Small intestine (tissue), 7 donors: ENCODE measurements around the gene CCM2. TPM values are rescaled to one million over a fixed set of nuclear protein-coding genes. Genes with fewer than 3 reads are reported as not detected.
A peak's percentile ranks its signal among the peaks of the same experiment; 100 is the strongest.

Experiments used
- DNase-seq, 2 donors: peaks; one replicate each; pipeline versions ENCODE4 v3.0.0 to v3.0.0-alpha.2; 2013
- FAIRE-seq: peaks from 2 replicates; lab custom pipeline; 2012; peaks lifted over from hg19 to GRCh38; lab: Jason Lieb, UNC
- H3K27ac ChIP-seq, 3 donors: one replicate each; pipeline ENCODE4 v1.5.1; 2013; ENCODE audit warnings: low read length in 2 of 3, mild to moderate bottlenecking in 2 of 3, control low read depth in 1 of 3, inconsistent platforms in 1 of 3, low read depth in 1 of 3, moderate library complexity in 1 of 3
- H3K27me3 ChIP-seq, 3 donors: one replicate each; pipeline ENCODE4 v1.6.1; 2013; ENCODE audit warnings: low read length in 3 of 3, inconsistent platforms in 1 of 3; ENCODE audit not compliant: control insufficient read depth in 3 of 3, insufficient read depth in 3 of 3
- H3K36me3 ChIP-seq, 3 donors: one replicate each; pipeline ENCODE4 v1.6.1; 2013; ENCODE audit warnings: low read length in 3 of 3, inconsistent platforms in 1 of 3, low read depth in 1 of 3, mild to moderate bottlenecking in 1 of 3, moderate library complexity in 1 of 3; ENCODE audit not compliant: control insufficient read depth in 3 of 3, insufficient read depth in 2 of 3
- H3K4me1 ChIP-seq, 3 donors: one replicate each; pipeline ENCODE4 v1.6.1; 2013; ENCODE audit warnings: low read length in 2 of 3, inconsistent platforms in 1 of 3, low read depth in 1 of 3, mild to moderate bottlenecking in 1 of 3, moderate library complexity in 1 of 3; ENCODE audit not compliant: control insufficient read depth in 3 of 3, insufficient read depth in 2 of 3
- H3K4me3 ChIP-seq, 3 donors: one replicate each; pipeline ENCODE4 v1.5.1; 2013; ENCODE audit warnings: low read length in 3 of 3, control low read depth in 1 of 3, inconsistent platforms in 1 of 3, low read depth in 1 of 3, mild to moderate bottlenecking in 1 of 3, moderate library complexity in 1 of 3
- H3K9me3 ChIP-seq, 2 donors: one replicate each; pipeline ENCODE4 v1.6.1; 2013; ENCODE audit warnings: low read depth in 1 of 2, low read length in 1 of 2; ENCODE audit not compliant: control insufficient read depth in 2 of 2, insufficient read depth in 1 of 2
- WGBS, 3 donors: extraction: QIAGEN DNeasy Blood & Tissue Kit; methylation state at CpG; one replicate each; pipeline ENCODE4 v1.1.7; 2013; 5-methylcytosine and 5-hydroxymethylcytosine counted together
- polyA plus RNA-seq, 4 donors: library from polyadenylated mRNA; stranded (reverse) in 3 of 4; unstranded in 1 of 4; fragments of 200-250 nt in 3 of 4; fragments of 120-200 nt in 1 of 4; gene quantifications; one replicate each; pipeline versions ENCODE4 v1.2.1 to v1.2.3, GENCODE V29; 2013
- donor health status: healthy with polysubstance abuse.
- donor health status: control.
- donor health status: control.
- donor health status: Bipolar disorder and iron deficiency.
- donor health status: healthy.

Gene CCM2
- polyA plus RNA-seq, 4 donors: 17.8 to 32.3 (median 24.7) TPM

DNA sequence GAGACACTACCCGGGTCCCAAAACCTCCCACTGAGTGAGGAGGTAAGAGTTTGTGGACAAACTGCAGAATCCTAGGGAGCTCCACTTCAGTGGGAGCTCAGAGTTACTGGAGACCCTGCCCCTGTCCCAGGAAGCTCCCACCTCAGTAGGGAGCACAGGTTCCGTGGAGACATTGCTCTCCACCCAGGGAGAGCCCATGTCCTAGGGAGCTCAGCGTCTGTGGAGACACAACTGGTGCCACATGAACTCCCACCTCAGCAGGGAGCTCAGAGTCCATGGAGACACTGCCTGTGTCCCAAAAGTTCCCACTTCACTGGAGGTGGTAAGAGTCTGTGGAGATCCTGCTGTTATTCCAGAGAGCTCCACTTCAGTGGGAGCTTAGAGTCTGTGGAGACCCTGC is 27.4 kb upstream of the CCM2 start:
- FAIRE-seq (no peak), DNase-seq (no peak)
- Histone ChIP-seq H3K27me3 (no peaks in the 10 kb centered on the region), H3K4me3 (no peak overlapping the region), H3K36me3 (peaks cover 0 to 26% (median 0%) of the 10 kb centered on the region in 3 donors), H3K27ac (no peak overlapping the region), H3K4me1 (peaks cover 0 to 9% (median 0%) of the 10 kb centered on the region in 3 donors), H3K9me3 (no peaks in the 10 kb centered on the region)
- WGBS, 3 donors: 86 to 95% (median 88%) methylated on average over 3 of the region's 3 CpGs

DNA sequence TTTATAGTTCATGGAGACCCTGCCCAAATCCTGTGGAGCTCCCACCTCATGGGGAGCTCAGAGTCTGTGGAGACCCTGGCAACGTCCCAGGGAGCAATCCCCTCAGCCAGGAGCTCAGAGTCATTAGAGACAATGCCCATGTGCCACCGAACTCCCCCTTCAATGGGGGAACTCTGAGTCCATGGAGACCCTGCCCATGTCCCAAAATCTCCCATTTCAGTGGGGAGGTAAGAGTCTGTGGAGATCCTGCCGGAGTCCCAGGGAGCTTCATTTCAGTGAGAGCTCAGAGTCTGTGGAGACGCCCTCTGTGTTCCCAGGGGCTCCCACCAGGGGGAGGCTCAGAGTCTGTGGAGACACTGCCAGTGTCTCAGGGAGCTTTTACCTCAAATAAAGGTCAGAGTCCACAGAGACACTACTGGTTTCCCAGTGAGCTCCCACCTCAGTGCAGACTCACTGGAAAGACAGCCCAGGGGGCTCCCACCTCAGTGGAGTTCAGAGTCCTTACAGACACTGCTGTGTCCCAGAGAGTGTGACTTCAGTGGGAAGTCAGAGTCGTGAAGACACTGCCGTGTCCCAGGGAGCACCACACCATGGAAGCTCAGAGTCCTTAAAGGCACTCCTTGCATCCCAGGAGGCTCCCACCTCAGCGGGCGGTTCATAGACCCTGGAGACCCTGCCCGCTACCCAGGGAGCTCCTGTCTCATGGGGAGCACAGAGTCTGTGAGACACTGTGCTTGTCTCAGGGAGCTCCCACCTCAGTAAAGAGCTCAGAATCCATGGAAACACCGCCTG is 26.2 kb upstream of the CCM2 start:
- WGBS, 3 donors: 60 to 77% (median 66%) methylated on average over 10 of the region's 10 CpGs
- H3K27me3 ChIP-seq: no peaks in the 10 kb centered on the region
- H3K27ac ChIP-seq: no peak overlapping the region
- DNase-seq (peak; percentile 77 to 84), FAIRE-seq (no peak)
- no peak overlapping the region for H3K4me3 ChIP-seq
- H3K9me3 ChIP-seq: no peaks in the 10 kb centered on the region
- H3K36me3 ChIP-seq: peaks cover 0 to 38% (median 0%) of the 10 kb centered on the region in 3 donors
- H3K4me1 ChIP-seq: peaks cover 0 to 9% (median 0%) of the 10 kb centered on the region in 3 donors

DNA sequence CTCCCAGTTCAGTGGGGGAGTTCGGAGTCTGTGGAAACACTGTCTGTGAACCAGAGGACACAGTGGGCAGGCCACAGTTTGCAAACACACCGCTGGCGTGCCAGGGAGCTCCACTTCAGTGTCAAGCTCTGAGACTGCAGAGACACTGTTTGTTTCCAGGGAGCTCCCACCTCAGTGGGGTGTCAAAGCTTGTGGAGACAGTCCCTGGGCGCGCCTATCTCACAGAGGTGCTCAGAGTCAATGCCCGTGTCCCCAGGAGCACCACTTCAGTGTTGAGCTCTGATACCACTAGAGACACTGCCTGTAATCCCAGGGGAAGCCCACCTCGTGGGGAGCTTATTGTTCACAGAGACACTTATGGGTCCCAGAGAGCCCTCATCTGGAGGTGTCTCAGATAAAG is 25.5 kb upstream of the CCM2 start:
- FAIRE-seq: no peak

DNA sequence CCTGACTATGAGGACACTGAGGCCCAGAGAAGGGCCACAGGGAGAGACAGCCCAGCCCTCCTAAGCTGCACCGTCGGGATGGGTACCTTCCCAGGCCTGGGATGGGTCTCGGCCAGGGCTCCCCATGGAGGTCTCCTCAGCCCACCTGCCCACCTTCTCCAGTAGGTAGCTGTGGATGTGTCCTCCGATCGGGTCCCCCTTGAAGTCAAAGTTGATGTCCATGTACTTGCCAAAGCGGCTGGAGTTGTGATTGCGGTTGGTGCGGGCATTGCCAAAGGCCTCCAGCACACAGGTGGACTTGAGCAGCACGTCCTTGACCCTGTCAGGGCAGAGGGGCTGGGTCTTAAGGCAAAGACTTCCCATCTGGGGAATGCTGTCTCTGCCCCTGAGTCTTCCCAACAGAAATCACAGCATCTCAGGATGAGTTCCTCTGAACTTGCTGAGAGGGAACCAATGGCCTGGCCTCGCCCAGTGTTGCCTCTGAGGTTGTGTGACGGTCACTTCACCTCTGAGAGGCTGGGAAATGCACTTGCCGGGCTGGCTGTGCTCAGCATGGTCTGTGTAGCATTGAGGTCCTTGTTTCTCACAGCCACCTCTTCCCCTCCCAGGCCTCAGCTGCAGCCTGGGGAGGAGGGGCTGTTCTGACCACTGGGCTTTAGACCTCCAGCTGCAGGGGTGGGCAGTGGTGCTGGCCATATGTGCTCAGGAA is 24.5 kb upstream of the CCM2 start:
- H3K4me3 ChIP-seq: no peak overlapping the region
- DNase-seq: no peak
- H3K4me1 ChIP-seq: peaks cover 0 to 9% (median 0%) of the 10 kb centered on the region in 3 donors
- peaks cover 0 to 51% (median 0%) of the 10 kb centered on the region in 3 donors for H3K36me3 ChIP-seq
- FAIRE-seq: no peak
- H3K9me3 ChIP-seq: no peaks in the 10 kb centered on the region
- H3K27me3 ChIP-seq: no peaks in the 10 kb centered on the region
- WGBS, 3 donors: 95 to 97% (median 95%) methylated on average over 12 of the region's 12 CpGs
- no peak overlapping the region for H3K27ac ChIP-seq

More for the DNA sequence above, 25.5 kb upstream of the CCM2 start:
- H3K36me3 ChIP-seq: peaks cover 0 to 45% (median 0%) of the 10 kb centered on the region in 3 donors
- H3K27ac ChIP-seq: no peak overlapping the region
- DNase-seq: no peak
- WGBS, 3 donors: 84 to 86% (median 86%) methylated on average over 7 of the region's 7 CpGs
- no peaks in the 10 kb centered on the region for H3K27me3 ChIP-seq
- H3K9me3 ChIP-seq: no peaks in the 10 kb centered on the region
- H3K4me1 ChIP-seq: peaks cover 0 to 9% (median 0%) of the 10 kb centered on the region in 3 donors
- no peak overlapping the region for H3K4me3 ChIP-seq

- Histone ChIP-seq H3K27ac (no peak overlapping the region), H3K4me1 (peaks cover 0 to 9% (median 0%) of the 10 kb centered on the region in 3 donors), H3K36me3 (peaks cover 0 to 57% (median 0%) of the 10 kb centered on the region in 3 donors), H3K27me3 (no peaks in the 10 kb centered on the region), H3K9me3 (no peaks in the 10 kb centered on the region), H3K4me3 (no peak overlapping the region)
- FAIRE-seq (no peak), DNase-seq (no peak)
- WGBS, 3 donors: 93 to 96% (median 95%) methylated on average over 6 of the region's 6 CpGs
These were observed 23.8 kb upstream of the CCM2 start for GRCh38 chr7:44976040-44976745.

GRCh38 chr7:44976746-44977196 is 23.2 kb upstream of the CCM2 start:
- no peak overlapping the region for H3K27ac ChIP-seq
- FAIRE-seq (no peak), DNase-seq (no peak)
- peaks cover 0 to 9% (median 0%) of the 10 kb centered on the region in 3 donors for H3K4me1 ChIP-seq
- WGBS, 3 donors: 93 to 98% (median 95%) methylated on average over 17 of the region's 17 CpGs
- H3K4me3 ChIP-seq: no peak overlapping the region
- no peaks in the 10 kb centered on the region for H3K9me3 ChIP-seq
- peaks cover 0 to 63% (median 0%) of the 10 kb centered on the region in 3 donors for H3K36me3 ChIP-seq
- no peaks in the 10 kb centered on the region for H3K27me3 ChIP-seq

DNA sequence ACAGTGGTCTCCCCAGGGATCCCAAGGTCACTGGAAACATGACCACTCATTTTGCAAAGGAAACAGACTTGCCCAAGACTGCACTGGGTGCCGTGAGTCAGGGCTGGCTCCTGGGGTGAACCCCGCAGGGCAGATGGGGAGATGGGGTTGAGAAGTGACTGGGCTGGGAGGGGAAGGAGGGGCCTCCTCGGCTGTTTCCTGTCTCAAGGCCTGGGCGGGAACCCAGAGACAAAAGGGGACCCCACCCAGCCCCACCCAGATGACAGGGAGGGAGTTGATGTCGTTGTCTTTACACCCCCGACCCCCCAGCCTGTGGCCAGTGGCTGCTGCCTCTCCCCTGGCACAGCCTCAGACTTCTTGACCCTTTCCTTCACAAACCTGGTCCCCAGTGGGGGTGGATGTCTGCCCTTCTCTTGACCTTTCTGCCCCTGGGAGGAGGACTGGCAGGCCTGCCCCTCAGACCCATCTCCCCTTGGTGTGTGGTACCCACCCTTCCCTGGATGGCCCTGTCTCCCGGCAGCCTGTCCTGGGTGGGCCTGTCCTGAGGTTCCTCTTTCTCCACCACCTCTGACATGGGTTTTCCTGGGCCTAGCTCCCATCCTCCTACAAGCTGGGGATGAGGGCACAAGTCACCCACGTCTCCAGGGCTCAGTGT is 22.6 kb upstream of the CCM2 start:
- peak overlapping the region in 1 of 3 donors; percentile 48 for H3K4me3 ChIP-seq
- no peak for FAIRE-seq

More for the DNA sequence above, 22.6 kb upstream of the CCM2 start:
- Histone ChIP-seq H3K9me3 (no peaks in the 10 kb centered on the region), H3K4me1 (peaks cover 0 to 9% (median 0%) of the 10 kb centered on the region in 3 donors), H3K27ac (peak overlapping the region in 2 of 3 donors; percentile 4 to 27), H3K36me3 (peaks cover 0 to 68% (median under 1%) of the 10 kb centered on the region in 3 donors), H3K27me3 (no peaks in the 10 kb centered on the region)
- WGBS, 3 donors: 53 to 68% (median 54%) methylated on average over 6 to 8 of the region's 8 CpGs
- DNase-seq: no peak
